Stimulated activated naive B cell treated with anti-CD40 and anti-IgM and Interleukin-4, amounts not matched to agents 10 μg/mL and 1 μg/mL and 100 μg/mL, for 72 hours (primary cell): ENCODE data around the gene PFKP.

Experiments used
- ATAC-seq, 2 donors: fragments of 150-1000 bp; cut with Tn5 transposase; replicated peaks; 2 replicates each; pipeline ENCODE4 v1.10.0; 2021; ENCODE audit warnings: moderate library complexity in 1 of 2
- DNase-seq: peaks from one replicate; pipeline ENCODE4 v3.0.0; 2021
- H3K27ac Mint-ChIP-seq: one replicate; pipeline ENCODE4 v1.8.0; 2022; ENCODE audit warnings: mild to moderate bottlenecking, mixed read lengths
- H3K27me3 Mint-ChIP-seq, 2 donors: one replicate each; pipeline ENCODE4 v1.8.0; 2022; ENCODE audit warnings: mixed read lengths in 2 of 2
- H3K36me3 Mint-ChIP-seq, 2 donors: one replicate each; pipeline ENCODE4 v1.8.0; 2022; ENCODE audit warnings: mixed read lengths in 2 of 2, mild to moderate bottlenecking in 1 of 2
- H3K4me1 Mint-ChIP-seq, 2 donors: one replicate each; pipeline ENCODE4 v1.8.0; 2022; ENCODE audit warnings: mixed read lengths in 2 of 2, mild to moderate bottlenecking in 1 of 2
- H3K4me3 Mint-ChIP-seq, 2 donors: one replicate each; pipeline ENCODE4 v1.8.0; 2022; ENCODE audit warnings: mild to moderate bottlenecking in 2 of 2, mixed read lengths in 2 of 2, moderate library complexity in 1 of 2
- H3K9me3 Mint-ChIP-seq, 2 donors: one replicate each; pipeline ENCODE4 v1.8.0; 2022; ENCODE audit warnings: mixed read lengths in 2 of 2, mild to moderate bottlenecking in 1 of 2

Gene PFKP

DNA sequence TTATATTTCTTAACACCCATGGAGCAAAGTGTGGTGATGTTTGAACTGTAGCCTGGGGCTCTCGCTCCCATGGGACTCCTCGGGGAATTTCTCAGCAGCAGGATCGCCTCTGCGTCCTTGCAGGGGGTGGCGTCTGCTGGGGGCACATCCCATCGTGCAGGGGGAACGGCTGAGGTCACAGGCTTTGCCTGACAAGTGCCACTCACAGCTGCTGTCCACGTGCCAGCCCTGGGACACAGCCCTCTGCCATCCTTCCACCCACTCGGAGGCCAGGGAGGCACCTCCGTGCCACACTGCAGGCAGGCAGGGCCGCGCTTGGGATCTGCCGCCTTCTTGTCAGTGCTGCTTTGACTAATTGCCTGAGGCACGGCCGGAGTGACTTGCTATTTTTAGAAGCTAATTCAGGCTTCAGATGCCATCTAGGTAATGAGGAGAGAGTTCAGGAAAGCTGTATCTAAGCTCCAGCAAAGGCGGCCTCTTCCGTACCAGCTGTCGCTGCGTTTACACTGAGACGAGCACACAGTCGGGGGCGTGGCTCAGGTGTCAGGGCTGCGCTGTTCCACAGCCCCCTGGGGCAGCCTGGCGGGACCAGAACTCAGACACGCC is 59.5 kb downstream of the PFKP start:
- Mint-ChIP-seq H3K27me3 (no peaks in the 10 kb centered on the region), H3K4me3 (no peak overlapping the region), H3K9me3 (peaks cover 0 to 1% of the 10 kb centered on the region in 2 donors), H3K27ac (peak overlapping the region; percentile 20), H3K36me3 (peaks cover 55 to 84% of the 10 kb centered on the region in 2 donors), H3K4me1 (peaks cover 0 to 2% of the 10 kb centered on the region in 2 donors)
- DNase-seq = no peak
- no peak for ATAC-seq

DNA sequence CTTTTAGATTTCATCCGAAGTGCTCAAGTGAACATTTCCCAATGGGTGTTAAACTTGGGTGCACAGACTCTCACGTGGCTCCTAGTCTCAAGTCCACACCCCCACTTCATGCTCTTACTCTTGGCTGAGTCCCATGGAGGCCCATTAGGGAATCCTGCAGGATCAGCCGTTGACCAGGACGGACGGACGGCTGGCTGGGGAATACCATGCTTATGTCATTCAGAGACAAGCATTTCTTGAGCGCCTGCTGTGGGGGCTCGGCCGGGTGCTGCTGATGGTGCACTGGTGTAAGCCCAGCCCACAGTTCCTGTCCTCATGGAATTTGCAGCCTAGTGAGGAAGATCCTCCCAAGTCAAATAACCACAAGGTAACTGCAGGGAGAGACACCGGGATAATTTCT is 60.6 kb downstream of the PFKP start:
- Mint-ChIP-seq H3K27ac (peak overlapping the region; percentile 25), H3K9me3 (peaks cover 0 to 1% of the 10 kb centered on the region in 2 donors), H3K4me1 (peaks cover 0 to 2% of the 10 kb centered on the region in 2 donors), H3K27me3 (no peaks in the 10 kb centered on the region), H3K4me3 (no peak overlapping the region), H3K36me3 (peaks cover 55 to 84% of the 10 kb centered on the region in 2 donors)
- ATAC-seq = no peak
- no peak for DNase-seq

DNA sequence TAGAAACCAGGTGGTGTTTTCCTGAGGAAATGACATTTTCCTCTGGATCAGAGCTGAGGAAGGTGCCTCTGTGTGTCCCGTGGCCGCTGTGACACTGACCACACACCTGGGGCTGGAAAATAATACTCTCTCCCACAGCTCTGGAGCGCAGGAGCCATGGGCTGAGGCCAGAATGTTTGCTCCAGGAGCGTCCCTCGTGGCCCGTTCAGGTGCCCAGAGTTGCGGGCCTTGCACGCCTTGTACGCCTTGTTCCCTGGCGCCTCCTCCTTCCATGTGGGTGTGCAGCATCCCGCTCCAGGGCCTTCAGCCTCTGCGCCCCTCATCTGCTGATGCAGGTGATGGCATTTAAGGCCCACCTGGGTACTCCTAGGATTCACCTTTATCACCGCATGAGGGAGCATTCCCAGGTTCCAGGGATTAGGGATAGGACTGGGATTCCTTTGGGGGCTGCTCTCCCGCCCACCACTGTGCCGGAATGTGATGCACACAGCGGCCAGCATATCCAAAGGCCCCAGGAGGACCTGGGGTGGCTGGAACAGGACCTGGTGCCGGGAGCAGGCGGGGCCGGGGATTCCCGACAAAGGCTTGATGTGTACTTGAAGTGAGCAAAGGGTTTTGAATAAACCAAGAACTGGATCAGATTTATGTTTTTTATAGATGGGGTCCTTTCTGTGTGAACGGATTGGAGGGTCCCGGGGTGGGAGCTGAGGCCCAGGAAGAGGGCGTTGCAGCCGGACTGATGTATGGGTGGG is 61.2 kb downstream of the PFKP start:
- peaks cover 0 to 2% of the 10 kb centered on the region in 2 donors for H3K4me1 Mint-ChIP-seq
- peak overlapping the region; percentile 54 for H3K27ac Mint-ChIP-seq
- ATAC-seq (no peak), DNase-seq (no peak)
- H3K27me3 Mint-ChIP-seq = no peaks in the 10 kb centered on the region
- H3K9me3 Mint-ChIP-seq = peaks cover 0 to 1% of the 10 kb centered on the region in 2 donors
- peaks cover 52 to 83% of the 10 kb centered on the region in 2 donors for H3K36me3 Mint-ChIP-seq
- no peak overlapping the region for H3K4me3 Mint-ChIP-seq

DNA sequence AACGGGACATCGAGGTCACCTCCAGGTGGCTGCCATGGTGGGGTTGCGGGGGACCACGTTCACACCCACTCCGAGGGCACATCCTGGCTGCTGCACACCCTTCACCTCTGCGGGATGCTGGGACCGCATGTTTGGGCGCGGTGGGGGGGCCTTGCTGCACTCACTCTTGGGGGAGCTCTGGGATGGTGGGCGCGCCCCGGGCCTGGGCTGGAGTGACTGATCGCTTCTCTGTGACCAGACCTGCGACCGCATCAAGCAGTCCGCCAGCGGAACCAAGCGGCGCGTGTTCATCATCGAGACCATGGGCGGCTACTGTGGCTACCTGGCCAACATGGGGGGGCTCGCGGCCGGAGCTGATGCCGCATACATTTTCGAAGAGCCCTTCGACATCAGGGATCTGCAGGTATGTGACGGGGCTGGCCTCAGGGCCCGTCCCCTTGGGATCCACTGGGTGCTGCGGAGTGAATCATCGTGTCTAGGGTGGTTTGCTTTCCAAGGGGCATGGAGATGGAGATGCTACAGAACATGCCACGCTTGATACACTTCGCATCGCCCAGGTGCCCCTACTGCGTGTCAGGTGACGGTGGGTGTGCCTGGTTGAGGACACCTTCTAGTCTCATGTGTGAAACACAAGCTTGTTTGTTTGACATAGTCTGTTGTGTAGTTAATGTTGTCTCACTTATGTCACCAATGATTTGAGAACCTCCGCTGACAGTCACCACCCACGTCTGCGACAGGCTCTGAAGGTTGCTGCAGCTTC is 62.4 kb downstream of the PFKP start:
- Mint-ChIP-seq H3K36me3 (peaks cover 53 to 85% of the 10 kb centered on the region in 2 donors), H3K27me3 (no peaks in the 10 kb centered on the region), H3K4me1 (peaks cover 0 to 2% of the 10 kb centered on the region in 2 donors), H3K9me3 (peaks cover 0 to 1% of the 10 kb centered on the region in 2 donors), H3K4me3 (no peak overlapping the region), H3K27ac (peak overlapping the region; percentile 84)
- DNase-seq = no peak
- peak in 1 of 2 donors; percentile 4 for ATAC-seq

DNA sequence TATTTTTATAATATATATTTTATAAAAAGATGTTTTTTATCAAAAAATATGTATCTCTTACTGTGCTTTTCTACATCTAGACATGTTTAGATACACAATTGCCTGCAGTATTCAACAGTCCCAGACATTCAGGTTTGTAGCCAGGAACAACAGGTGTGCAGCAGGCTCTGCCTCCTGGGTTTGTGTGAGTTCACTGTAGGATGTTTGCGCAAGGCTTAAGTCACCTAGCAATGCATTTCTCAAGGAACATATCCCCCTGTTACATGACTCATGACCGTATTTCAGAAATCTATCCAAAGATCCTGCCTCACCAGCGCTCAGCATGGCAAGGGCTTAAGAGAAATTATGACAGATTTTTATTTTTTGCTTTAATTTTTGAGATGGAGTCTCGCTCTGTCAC is 63.8 kb downstream of the PFKP start:
- ATAC-seq = no peak
- Mint-ChIP-seq H3K27me3 (no peaks in the 10 kb centered on the region), H3K27ac (no peak overlapping the region), H3K4me1 (peaks cover 0 to 2% of the 10 kb centered on the region in 2 donors), H3K9me3 (peaks cover 0 to 1% of the 10 kb centered on the region in 2 donors), H3K36me3 (peaks cover 52 to 80% of the 10 kb centered on the region in 2 donors), H3K4me3 (no peak overlapping the region)
- DNase-seq = no peak

DNA sequence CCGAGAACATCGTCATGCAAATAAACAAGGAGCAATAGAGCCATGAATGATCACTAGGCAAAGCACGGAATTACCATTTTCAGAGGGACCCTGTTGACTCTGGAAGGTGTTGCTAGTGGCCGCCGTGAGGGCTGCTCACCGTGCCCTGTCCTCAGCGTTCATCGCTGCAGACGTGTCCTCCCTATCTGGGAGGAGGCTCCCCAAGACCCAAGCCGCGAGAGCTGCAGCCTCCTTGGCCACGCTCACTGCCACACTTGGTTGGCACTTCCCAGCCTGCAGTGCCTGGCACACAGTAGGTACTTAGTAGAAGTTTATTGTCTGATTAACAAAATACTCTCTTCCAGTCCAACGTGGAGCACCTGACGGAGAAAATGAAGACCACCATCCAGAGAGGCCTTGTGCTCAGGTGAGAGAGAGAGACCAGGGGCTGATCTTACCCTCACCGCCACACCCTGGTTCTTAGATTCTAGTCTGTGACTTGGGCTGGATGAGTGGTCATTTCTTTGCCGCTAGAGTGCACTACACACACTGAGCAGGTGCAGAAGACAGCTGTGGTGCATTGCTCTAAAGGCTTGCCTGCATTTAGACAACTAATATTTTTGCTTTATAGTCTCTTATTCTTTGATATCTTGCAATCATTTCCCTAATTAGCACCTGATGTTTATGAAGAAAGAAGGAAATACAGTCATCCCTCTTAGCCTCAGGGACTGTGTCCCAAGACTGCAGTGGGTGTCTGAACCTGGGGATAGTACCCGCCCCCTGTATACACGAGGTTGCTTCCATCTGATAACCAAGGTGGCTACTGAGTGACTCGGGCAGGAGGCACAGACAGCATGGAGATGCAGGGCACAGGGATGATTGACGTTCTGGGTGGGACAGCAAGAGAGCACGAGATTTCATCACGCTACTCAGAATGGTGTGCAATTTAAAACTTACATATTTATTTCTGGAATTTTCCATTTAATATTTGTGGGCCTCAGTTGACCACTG is 65.0 kb downstream of the PFKP start:
- Mint-ChIP-seq H3K27me3 (no peaks in the 10 kb centered on the region), H3K4me3 (no peak overlapping the region)
- no peak for DNase-seq

DNA sequence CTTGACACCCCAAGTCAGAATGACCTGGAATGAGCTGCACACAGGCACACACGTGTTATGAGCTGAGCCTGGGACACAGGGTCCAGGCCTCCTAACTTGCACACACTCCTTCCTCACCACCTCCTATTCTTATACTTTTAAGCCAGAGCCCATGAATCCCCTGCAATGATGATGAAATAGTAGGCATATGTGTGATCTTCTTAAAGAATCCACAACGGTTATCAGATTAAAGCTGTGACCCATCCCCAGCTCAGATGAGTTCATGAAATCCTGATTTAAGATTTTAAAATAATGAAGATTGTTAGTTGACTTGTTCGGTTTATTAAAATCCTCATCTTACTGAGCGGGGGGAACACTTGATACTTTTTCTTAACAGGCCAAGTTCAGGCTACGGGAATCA is 66.6 kb downstream of the PFKP start:
- Mint-ChIP-seq H3K27ac (no peak overlapping the region), H3K36me3 (peaks cover 55 to 74% of the 10 kb centered on the region in 2 donors), H3K9me3 (no peaks in the 10 kb centered on the region), H3K4me3 (no peak overlapping the region), H3K4me1 (no peaks in the 10 kb centered on the region), H3K27me3 (no peaks in the 10 kb centered on the region)
- no peak for DNase-seq
- ATAC-seq = no peak

More for the DNA sequence above, 65.0 kb downstream of the PFKP start:
- Mint-ChIP-seq H3K27ac (peak overlapping the region; percentile 69), H3K36me3 (peaks cover 55 to 79% of the 10 kb centered on the region in 2 donors), H3K4me1 (no peaks in the 10 kb centered on the region), H3K9me3 (peaks cover 0 to 1% of the 10 kb centered on the region in 2 donors)
- ATAC-seq = no peak

DNA sequence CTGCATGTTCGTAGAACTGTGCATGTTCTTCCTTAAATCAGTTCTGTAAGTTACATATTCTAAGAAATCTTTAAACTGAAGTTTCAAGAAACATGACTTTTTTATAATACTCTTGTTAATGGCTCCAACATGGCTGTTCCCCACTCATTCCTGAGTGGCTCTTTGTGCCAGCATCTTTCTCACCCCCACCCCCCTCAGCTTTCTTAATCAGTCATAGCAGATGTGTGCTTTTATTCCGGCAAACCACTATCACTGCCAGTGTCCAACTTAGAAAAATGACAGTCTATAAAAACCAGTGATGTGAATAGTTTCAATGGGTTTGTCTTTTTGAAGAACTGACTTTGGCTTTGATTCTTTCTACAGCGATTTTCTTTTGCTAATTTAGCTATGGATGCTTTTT is 67.7 kb downstream of the PFKP start:
- H3K4me1 Mint-ChIP-seq = no peaks in the 10 kb centered on the region
- no peak overlapping the region for H3K4me3 Mint-ChIP-seq
- ATAC-seq (no peak), DNase-seq (no peak)
- H3K27me3 Mint-ChIP-seq = no peaks in the 10 kb centered on the region
- H3K36me3 Mint-ChIP-seq = peaks cover 48 to 74% of the 10 kb centered on the region in 2 donors
- peak overlapping the region; percentile 5 for H3K27ac Mint-ChIP-seq
- H3K9me3 Mint-ChIP-seq = no peaks in the 10 kb centered on the region

DNA sequence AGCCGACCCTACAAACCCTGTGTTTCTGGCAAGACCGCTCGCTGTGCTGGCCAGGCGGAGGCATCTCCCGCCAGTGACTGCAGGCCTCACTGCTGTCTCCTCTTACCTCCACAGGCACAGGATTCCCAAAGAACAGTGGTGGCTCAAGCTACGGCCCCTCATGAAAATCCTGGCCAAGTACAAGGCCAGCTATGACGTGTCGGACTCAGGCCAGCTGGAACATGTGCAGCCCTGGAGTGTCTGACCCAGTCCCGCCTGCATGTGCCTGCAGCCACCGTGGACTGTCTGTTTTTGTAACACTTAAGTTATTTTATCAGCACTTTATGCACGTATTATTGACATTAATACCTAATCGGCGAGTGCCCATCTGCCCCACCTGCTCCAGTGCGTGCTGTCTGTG is 69.0 kb downstream of the PFKP start:
- peaks cover 48 to 77% of the 10 kb centered on the region in 2 donors for H3K36me3 Mint-ChIP-seq
- H3K27ac Mint-ChIP-seq = no peak overlapping the region
- DNase-seq = no peak
- no peaks in the 10 kb centered on the region for H3K4me1 Mint-ChIP-seq
- H3K9me3 Mint-ChIP-seq = no peaks in the 10 kb centered on the region
- no peak for ATAC-seq
- no peaks in the 10 kb centered on the region for H3K27me3 Mint-ChIP-seq
- no peak overlapping the region for H3K4me3 Mint-ChIP-seq

DNA sequence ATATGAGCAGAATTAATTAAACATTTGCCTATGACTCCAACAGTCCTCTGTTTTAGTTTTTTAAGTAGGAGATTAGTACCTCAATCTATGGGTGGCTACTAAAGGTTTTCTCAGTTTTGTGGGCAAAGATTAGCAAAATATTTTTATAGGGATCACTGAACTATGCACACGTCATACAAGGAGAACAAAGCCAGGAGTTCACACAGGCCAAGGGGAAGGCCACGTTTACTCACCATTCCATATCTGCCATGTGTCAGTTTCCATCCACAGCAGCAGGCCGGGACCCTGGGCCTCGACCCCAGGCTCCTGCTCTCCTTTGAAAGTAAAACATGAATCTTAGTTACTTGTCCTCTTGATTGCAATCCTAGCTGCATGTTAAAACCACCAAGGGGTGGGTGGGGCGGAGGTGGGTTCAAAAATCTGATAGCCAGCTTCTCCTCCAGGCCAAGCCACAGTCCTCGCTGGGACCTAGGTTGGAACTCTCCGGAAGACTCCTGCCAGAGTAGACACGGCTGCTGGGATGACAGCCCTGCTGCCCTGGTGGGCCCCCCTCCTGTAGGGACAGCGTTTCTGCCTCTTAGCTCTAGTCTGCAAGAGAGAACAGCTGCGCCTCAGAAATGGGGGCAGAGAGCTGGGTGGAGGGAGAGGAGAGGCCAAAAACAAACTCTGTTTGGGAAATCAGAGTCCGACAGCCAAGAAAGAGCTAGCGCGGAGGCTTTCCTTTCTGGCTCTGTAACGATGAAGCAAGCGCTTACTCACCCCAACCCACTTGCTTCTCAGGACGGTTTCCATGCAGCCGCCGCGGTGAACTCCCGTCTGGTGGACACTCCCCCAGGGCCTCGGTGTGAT is 69.6 kb downstream of the PFKP start:
- H3K36me3 Mint-ChIP-seq = peaks cover 51 to 75% of the 10 kb centered on the region in 2 donors
- no peak for ATAC-seq
- no peak overlapping the region for H3K4me3 Mint-ChIP-seq
- H3K27ac Mint-ChIP-seq = no peak overlapping the region
- no peaks in the 10 kb centered on the region for H3K27me3 Mint-ChIP-seq
- H3K4me1 Mint-ChIP-seq = no peaks in the 10 kb centered on the region
- no peaks in the 10 kb centered on the region for H3K9me3 Mint-ChIP-seq
- DNase-seq = no peak

DNA sequence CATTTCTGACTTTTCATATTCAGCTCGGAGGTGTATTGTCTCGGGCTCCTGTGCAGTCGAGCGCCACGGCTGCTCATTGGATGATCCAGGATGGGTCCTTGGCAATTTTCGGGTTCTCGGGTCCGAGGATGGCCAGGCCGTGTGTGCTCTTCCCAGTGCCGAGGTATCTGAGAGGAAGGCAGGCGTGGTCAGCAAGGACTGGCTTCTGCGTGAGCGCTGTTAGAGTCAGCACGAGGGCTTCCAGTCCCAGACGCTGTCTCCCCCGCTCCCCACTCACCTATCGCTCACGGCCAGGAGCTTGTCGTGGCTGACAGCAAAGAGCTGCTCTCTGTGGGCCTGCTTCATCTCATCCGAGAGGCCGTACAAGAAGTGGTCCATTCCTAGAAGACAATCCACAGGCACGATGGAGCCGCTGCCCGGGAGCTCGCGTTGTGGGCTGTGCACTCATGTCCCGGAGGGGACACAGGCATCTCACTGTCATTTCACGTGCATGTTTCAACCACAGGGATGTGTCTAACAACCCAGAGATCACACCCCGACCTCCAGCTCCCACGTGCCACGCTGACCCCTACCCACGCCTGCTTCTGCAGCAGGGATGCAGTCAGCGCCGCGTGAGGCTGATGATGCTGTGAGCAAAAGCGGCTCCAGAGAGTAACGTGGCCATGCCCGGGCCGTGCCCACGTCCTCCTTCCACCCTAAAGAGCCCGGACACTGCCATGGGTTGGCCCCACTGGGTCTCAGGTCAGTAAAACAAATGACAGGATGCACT is 70.8 kb downstream of the PFKP start:
- Mint-ChIP-seq H3K4me1 (peaks cover 0 to 2% of the 10 kb centered on the region in 2 donors), H3K4me3 (no peak overlapping the region), H3K27me3 (no peaks in the 10 kb centered on the region), H3K27ac (no peak overlapping the region), H3K36me3 (peaks cover 52 to 75% of the 10 kb centered on the region in 2 donors), H3K9me3 (no peaks in the 10 kb centered on the region)
- DNase-seq (no peak), ATAC-seq (no peak)

DNA sequence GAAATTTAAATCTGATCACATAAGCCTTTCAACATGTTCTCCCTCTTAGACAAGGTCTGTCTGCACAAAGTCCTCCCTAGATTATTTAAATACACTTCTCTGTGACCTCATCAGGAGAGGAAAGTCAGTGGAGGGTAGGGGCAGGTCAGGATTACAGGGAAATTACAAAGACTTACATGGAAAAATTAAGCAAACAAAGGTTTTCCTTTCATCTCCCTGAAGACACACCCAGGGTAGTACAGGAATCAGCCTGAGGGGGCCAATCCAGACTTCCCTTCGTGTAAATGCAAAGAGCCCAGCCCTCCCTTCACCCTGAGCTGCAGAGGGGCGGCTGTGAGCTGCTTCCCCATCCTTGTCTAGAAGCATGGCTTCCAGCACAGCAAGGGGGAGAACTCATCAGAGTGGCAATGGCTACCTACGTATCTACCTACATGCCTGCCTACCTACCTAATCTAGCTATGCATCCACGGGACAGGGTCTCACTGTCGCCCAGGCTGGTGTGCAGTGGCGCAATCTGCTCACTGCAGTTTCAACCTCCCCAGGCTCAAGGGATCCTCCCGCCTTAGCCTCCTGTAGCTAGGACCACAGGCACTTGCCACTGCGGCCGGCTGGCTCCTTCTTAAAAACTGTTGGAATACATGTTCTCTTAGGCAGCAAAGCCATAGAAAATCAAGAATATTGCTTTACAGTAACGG is 72.0 kb downstream of the PFKP start:
- peaks cover 55 to 81% of the 10 kb centered on the region in 2 donors for H3K36me3 Mint-ChIP-seq
- peak overlapping the region; percentile 14 for H3K27ac Mint-ChIP-seq
- no peak overlapping the region for H3K4me3 Mint-ChIP-seq
- H3K4me1 Mint-ChIP-seq = peaks cover 0 to 2% of the 10 kb centered on the region in 2 donors
- ATAC-seq (peak in 1 of 2 donors; percentile 9), DNase-seq (no peak)
- H3K27me3 Mint-ChIP-seq = no peaks in the 10 kb centered on the region
- no peaks in the 10 kb centered on the region for H3K9me3 Mint-ChIP-seq
